Panc1 (cell line): ENCODE measurements around the gene RGS12. TPM values are rescaled to one million over a fixed set of nuclear protein-coding genes. Genes with fewer than 3 reads are reported as not detected.

Source experiments
- ATAC-seq: fragments of 200-7000 bp; cut with Tn5 transposase; 2 replicates; pipeline ENCODE4 v1.9.1; 2020; ENCODE audit warnings: mild to moderate bottlenecking, moderate library complexity
- BruUV-seq: library from RNA; stranded (reverse); fragments of 400-500 nt; replicated peaks from 2 replicates; lab custom pipeline; 2021; lab: Mats Ljungman, UMichigan
- CTCF ChIA-PET: fragments of 300-600 bp; sonication (Branson Sonifier 250); formaldehyde crosslinking; loops from one replicate; lab custom pipeline; 2022; ENCODE audit warnings: antibody characterized with exemption; lab: Charles Lee
- POLR2A ChIA-PET: fragments of 300-600 bp; sonication (Branson Sonifier 250); formaldehyde crosslinking; loops from one replicate; lab custom pipeline; 2022; ENCODE audit warnings: antibody characterized with exemption; lab: Charles Lee
- DNase-seq: peaks from one replicate; pipeline ENCODE4 v3.0.0-alpha.2; 2010; ENCODE audit warnings: low read depth, low spot score
- H3K27ac ChIP-seq: 2 replicates; pipeline ENCODE4 v1.5.1; 2011; ENCODE audit warnings: mild to moderate bottlenecking, low read length, inconsistent platforms
- H3K27me3 ChIP-seq: fragments of 200-500 bp; sonication (Bioruptor generic); 2 replicates; pipeline ENCODE4 v1.6.0; 2014; ENCODE audit warnings: low read length, inconsistent platforms; ENCODE audit not compliant: control insufficient read depth, insufficient read depth
- H3K36me3 ChIP-seq: fragments of 200-500 bp; sonication (Bioruptor generic); 2 replicates; pipeline ENCODE4 v1.5.1; 2014; ENCODE audit warnings: inconsistent platforms, mild to moderate bottlenecking, low read length, moderate library complexity; ENCODE audit not compliant: control insufficient read depth, insufficient read depth
- H3K4me1 ChIP-seq: 2 replicates; pipeline ENCODE4 v1.5.1; 2011; ENCODE audit warnings: inconsistent platforms, mild to moderate bottlenecking, low read length, moderate library complexity; ENCODE audit not compliant: control insufficient read depth, insufficient read depth
- H3K4me3 ChIP-seq, 2 experiments: 2 replicates each; pipeline ENCODE4 v1.5.1; 2011 to 2012; ENCODE audit warnings: low read depth in 2 of 2, low read length in 2 of 2, mild to moderate bottlenecking in 2 of 2, inconsistent platforms in 1 of 2, moderate library complexity in 1 of 2
- H3K9me3 ChIP-seq: fragments of 200-500 bp; sonication (Bioruptor generic); 2 replicates; pipeline ENCODE4 v1.5.1; 2014; ENCODE audit warnings: low read depth, mild to moderate bottlenecking, inconsistent platforms, low read length, moderate library complexity; ENCODE audit not compliant: control insufficient read depth, insufficient read depth
- CTCF ChIP-seq: fragments of 450-650 bp; IDR thresholded peaks from 2 replicates; pipeline ENCODE4 v1.5.1; 2017; ENCODE audit warnings: mild to moderate bottlenecking
- POLR2AphosphoS5 ChIP-seq: IDR thresholded peaks from 2 replicates; pipeline ENCODE4 v1.6.1; 2012; ENCODE audit warnings: mild to moderate bottlenecking, low read depth, low read length, moderate library complexity
- SIN3A ChIP-seq: IDR thresholded peaks from 2 replicates; pipeline ENCODE4 v1.6.1; 2012; ENCODE audit warnings: low read depth, mild to moderate bottlenecking, low read length, moderate library complexity, borderline replicate concordance; ENCODE audit not compliant: insufficient read depth
- TCF7L2 ChIP-seq: IDR thresholded peaks from 2 replicates; pipeline ENCODE4 v1.6.1; 2011; ENCODE audit warnings: mild to moderate bottlenecking, low read depth, low read length, inconsistent platforms
- in situ Hi-C: cut with HindIII; loops from 2 replicates; pipeline ENCODE4 v1.10.0; 2016; ENCODE audit warnings: low sequenced_read_pairs, low pct_unique_long_range_greater_than_20kb
- intact Hi-C: fragments of 100-400 bp; cut with micrococcal nuclease; formaldehyde crosslinking; loops from one replicate; pipeline ENCODE4 v1.10.0; 2022; ENCODE audit not compliant: unreplicated experiment
- total RNA-seq: library from RNA; stranded (reverse); gene quantifications from one replicate; pipeline ENCODE4 v1.2.1, GENCODE V29; 2021; ENCODE audit not compliant: unreplicated experiment
- TF ChIP-seq, protein P1 (sequence below), 2 experiments: IDR thresholded peaks; 2 replicates each; pipeline ENCODE4 v1.6.1; 2011 to 2012; ENCODE audit warnings: low read depth in 2 of 2, control low read depth in 1 of 2, low read length in 1 of 2, mild to moderate bottlenecking in 1 of 2, moderate library complexity in 1 of 2; ENCODE audit not compliant: insufficient read depth in 1 of 2

Gene RGS12
- total RNA-seq, 1 experiment from 2014 or later, result 24.3 TPM

- ChIA-PET CTCF (no interaction called here), POLR2A (no interaction called here)
- Histone ChIP-seq H3K27ac (no peak overlapping the region), H3K9me3 (no peaks in the 10 kb centered on the region), H3K27me3 (no peaks in the 10 kb centered on the region), H3K4me3 (no peak overlapping the region), H3K4me1 (no peaks in the 10 kb centered on the region), H3K36me3 (no peaks in the 10 kb centered on the region)
- ATAC-seq (peak; percentile 35; the same call in 1 of the 2 replicates), DNase-seq (no peak)
- TF ChIP-seq POLR2AphosphoS5 (no peak), TCF7L2 (no peak), SIN3A (no peak), CTCF (no peak)
- TF ChIP-seq, protein P1, sequence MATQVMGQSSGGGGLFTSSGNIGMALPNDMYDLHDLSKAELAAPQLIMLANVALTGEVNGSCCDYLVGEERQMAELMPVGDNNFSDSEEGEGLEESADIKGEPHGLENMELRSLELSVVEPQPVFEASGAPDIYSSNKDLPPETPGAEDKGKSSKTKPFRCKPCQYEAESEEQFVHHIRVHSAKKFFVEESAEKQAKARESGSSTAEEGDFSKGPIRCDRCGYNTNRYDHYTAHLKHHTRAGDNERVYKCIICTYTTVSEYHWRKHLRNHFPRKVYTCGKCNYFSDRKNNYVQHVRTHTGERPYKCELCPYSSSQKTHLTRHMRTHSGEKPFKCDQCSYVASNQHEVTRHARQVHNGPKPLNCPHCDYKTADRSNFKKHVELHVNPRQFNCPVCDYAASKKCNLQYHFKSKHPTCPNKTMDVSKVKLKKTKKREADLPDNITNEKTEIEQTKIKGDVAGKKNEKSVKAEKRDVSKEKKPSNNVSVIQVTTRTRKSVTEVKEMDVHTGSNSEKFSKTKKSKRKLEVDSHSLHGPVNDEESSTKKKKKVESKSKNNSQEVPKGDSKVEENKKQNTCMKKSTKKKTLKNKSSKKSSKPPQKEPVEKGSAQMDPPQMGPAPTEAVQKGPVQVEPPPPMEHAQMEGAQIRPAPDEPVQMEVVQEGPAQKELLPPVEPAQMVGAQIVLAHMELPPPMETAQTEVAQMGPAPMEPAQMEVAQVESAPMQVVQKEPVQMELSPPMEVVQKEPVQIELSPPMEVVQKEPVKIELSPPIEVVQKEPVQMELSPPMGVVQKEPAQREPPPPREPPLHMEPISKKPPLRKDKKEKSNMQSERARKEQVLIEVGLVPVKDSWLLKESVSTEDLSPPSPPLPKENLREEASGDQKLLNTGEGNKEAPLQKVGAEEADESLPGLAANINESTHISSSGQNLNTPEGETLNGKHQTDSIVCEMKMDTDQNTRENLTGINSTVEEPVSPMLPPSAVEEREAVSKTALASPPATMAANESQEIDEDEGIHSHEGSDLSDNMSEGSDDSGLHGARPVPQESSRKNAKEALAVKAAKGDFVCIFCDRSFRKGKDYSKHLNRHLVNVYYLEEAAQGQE (IDR thresholded peaks at IDR 0.05; ENCODE audit: insufficient read depth in 1 of 2, low read depth in 2 of 2, low read length in 1 of 2), result no peak
- in situ Hi-C loops, result no loop called here
- intact Hi-C loops, result no loop called here
- BruUV-seq, result no TSS peak
Observed at GRCh38 chr4:3285558-3286334, 7.1 kb upstream of the RGS12 start.

GRCh38 chr4:3286335-3287175 lies 6.3 kb upstream of the RGS12 start:
- Histone ChIP-seq H3K9me3 (no peaks in the 10 kb centered on the region), H3K36me3 (no peaks in the 10 kb centered on the region), H3K27me3 (no peaks in the 10 kb centered on the region), H3K4me1 (0 out of 2 replicates have a peak, but pooled peaks cover under 1% of the 10 kb centered on the region), H3K27ac (no peak overlapping the region), H3K4me3 (no peak overlapping the region)
- ATAC-seq, result 0 out of 2 replicates have a peak, but pooled peaks have one; percentile 8
- ChIA-PET CTCF (no interaction called here), POLR2A (no interaction called here)
- no peak for DNase-seq
- BruUV-seq, result no TSS peak
- in situ Hi-C loops (no loop called here), intact Hi-C loops (no loop called here)
- no peak for TF ChIP-seq POLR2AphosphoS5
- no peak for TF ChIP-seq SIN3A
- TF ChIP-seq, protein P1 (IDR thresholded peaks at IDR 0.05; ENCODE audit: insufficient read depth in 1 of 2, low read depth in 2 of 2, low read length in 1 of 2), result no peak
- TF ChIP-seq CTCF, result no peak
- TF ChIP-seq TCF7L2, result no peak
